A673 (cell line): ENCODE results near the gene BARHL2. TPM values are rescaled to one million over a fixed set of nuclear protein-coding genes. Genes with fewer than 3 reads are reported as not detected.

ENCODE experiments used
- BruUV-seq: library from RNA; stranded (reverse); fragments of 400-500 nt; replicated peaks from 2 replicates; lab custom pipeline; 2021; lab: Mats Ljungman, UMichigan
- CTCF ChIA-PET: fragments of 300-600 bp; sonication (Branson Sonifier 250); formaldehyde crosslinking; loops from one replicate; lab custom pipeline; 2022; ENCODE audit warnings: antibody characterized with exemption; lab: Charles Lee
- POLR2A ChIA-PET: fragments of 300-600 bp; sonication (Branson Sonifier 250); formaldehyde crosslinking; loops from one replicate; lab custom pipeline; 2022; ENCODE audit warnings: antibody characterized with exemption; ENCODE audit not compliant: low non-redundant PET; lab: Charles Lee
- DNase-seq: peaks from one replicate; pipeline ENCODE4 v3.0.0-alpha.2; 2015; ENCODE audit warnings: low spot score
- H3K27ac ChIP-seq: fragments of 200-600 bp; sonication (generic); 2 replicates; pipeline ENCODE4 v1.5.1; 2016; ENCODE audit warnings: mixed run types, low read depth, mild to moderate bottlenecking, mixed read lengths, antibody characterized with exemption, low read length; ENCODE audit not compliant: poor library complexity, severe bottlenecking
- H3K27me3 ChIP-seq: fragments of 200-600 bp; sonication (generic); replicated peaks from 2 replicates; pipeline ENCODE4 v1.6.1; 2017; ENCODE audit warnings: mixed run types, low read depth, mild to moderate bottlenecking, mixed read lengths, antibody characterized with exemption, low read length; ENCODE audit not compliant: insufficient read depth, poor library complexity
- H3K36me3 ChIP-seq: fragments of 200-600 bp; sonication (generic); 2 replicates; pipeline ENCODE4 v1.6.1; 2016; ENCODE audit warnings: mixed run types, mild to moderate bottlenecking, mixed read lengths, antibody characterized with exemption, low read length; ENCODE audit not compliant: insufficient read depth, poor library complexity, severe bottlenecking
- H3K4me1 ChIP-seq: fragments of 200-600 bp; sonication (generic); 2 replicates; pipeline ENCODE4 v1.6.1; 2017; ENCODE audit warnings: mixed run types, mild to moderate bottlenecking, mixed read lengths, antibody characterized with exemption, low read length; ENCODE audit not compliant: insufficient read depth, poor library complexity, severe bottlenecking
- H3K4me3 ChIP-seq: fragments of 200-600 bp; sonication (generic); 2 replicates; pipeline ENCODE4 v1.5.1; 2016; ENCODE audit warnings: low read depth, mixed run types, mild to moderate bottlenecking, mixed read lengths, low read length; ENCODE audit not compliant: poor library complexity, severe bottlenecking
- H3K9me3 ChIP-seq: fragments of 200-600 bp; sonication (generic); 2 replicates; pipeline ENCODE4 v1.6.1; 2016; ENCODE audit warnings: mixed run types, low read depth, mild to moderate bottlenecking, mixed read lengths, antibody characterized with exemption, low read length; ENCODE audit not compliant: poor library complexity, severe bottlenecking
- EZH2 ChIP-seq: fragments of 200-600 bp; sonication (generic); IDR thresholded peaks from 2 replicates; pipeline ENCODE4 v1.6.1; 2017; ENCODE audit warnings: borderline replicate concordance, low read depth, mild to moderate bottlenecking, mixed read lengths, antibody characterized with exemption, low read length; ENCODE audit not compliant: poor library complexity, severe bottlenecking
- intact Hi-C: fragments of 100-400 bp; cut with micrococcal nuclease; formaldehyde crosslinking; loops from one replicate; pipeline ENCODE4 v1.10.0; 2022; ENCODE audit not compliant: unreplicated experiment
- total RNA-seq: library from RNA; stranded (reverse); gene quantifications from 2 replicates; pipeline ENCODE4 v1.2.3, GENCODE V29; 2021
- TF ChIP-seq, protein P1 (sequence below): fragments of 300-800, 200-600 bp; sonication (generic); conservative IDR thresholded peaks from 2 replicates; pipeline ENCODE4 v1.5.1; 2017; ENCODE audit warnings: low read depth, mild to moderate bottlenecking, antibody characterized with exemption, low read length, moderate library complexity, mixed read lengths

BARHL2 gene
- total RNA-seq, 1 experiment from 2014 or later = 120 TPM

GRCh38 chr1:90707363-90707710, 9.8 kb downstream of the BARHL2 start:
- Histone ChIP-seq H3K4me3 (peak overlapping the region; percentile 50), H3K36me3 (peaks cover 23% of the 10 kb centered on the region), H3K4me1 (peaks cover 55% of the 10 kb centered on the region), H3K9me3 (no peaks in the 10 kb centered on the region), H3K27me3 (no peaks in the 10 kb centered on the region), H3K27ac (peak overlapping the region; percentile 91)
- TF ChIP-seq, protein P1, sequence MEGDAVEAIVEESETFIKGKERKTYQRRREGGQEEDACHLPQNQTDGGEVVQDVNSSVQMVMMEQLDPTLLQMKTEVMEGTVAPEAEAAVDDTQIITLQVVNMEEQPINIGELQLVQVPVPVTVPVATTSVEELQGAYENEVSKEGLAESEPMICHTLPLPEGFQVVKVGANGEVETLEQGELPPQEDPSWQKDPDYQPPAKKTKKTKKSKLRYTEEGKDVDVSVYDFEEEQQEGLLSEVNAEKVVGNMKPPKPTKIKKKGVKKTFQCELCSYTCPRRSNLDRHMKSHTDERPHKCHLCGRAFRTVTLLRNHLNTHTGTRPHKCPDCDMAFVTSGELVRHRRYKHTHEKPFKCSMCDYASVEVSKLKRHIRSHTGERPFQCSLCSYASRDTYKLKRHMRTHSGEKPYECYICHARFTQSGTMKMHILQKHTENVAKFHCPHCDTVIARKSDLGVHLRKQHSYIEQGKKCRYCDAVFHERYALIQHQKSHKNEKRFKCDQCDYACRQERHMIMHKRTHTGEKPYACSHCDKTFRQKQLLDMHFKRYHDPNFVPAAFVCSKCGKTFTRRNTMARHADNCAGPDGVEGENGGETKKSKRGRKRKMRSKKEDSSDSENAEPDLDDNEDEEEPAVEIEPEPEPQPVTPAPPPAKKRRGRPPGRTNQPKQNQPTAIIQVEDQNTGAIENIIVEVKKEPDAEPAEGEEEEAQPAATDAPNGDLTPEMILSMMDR = no peak
- no peak for TF ChIP-seq EZH2
- ChIA-PET POLR2A (no interaction called here), CTCF (interaction anchor here (0.6 to 1.5 kb wide), 3 partner anchors 128 to 575 kb away, joined by 3 to 4 read pairs (median 4); no protein-coding TSS in a partner anchor)
- intact Hi-C loops = loop anchor here (5.0 kb wide), 2 partner anchors 575 to 660 kb away; no protein-coding TSS in a partner anchor
- peak; percentile 82 for DNase-seq
- BruUV-seq = no TSS peak

DNA sequence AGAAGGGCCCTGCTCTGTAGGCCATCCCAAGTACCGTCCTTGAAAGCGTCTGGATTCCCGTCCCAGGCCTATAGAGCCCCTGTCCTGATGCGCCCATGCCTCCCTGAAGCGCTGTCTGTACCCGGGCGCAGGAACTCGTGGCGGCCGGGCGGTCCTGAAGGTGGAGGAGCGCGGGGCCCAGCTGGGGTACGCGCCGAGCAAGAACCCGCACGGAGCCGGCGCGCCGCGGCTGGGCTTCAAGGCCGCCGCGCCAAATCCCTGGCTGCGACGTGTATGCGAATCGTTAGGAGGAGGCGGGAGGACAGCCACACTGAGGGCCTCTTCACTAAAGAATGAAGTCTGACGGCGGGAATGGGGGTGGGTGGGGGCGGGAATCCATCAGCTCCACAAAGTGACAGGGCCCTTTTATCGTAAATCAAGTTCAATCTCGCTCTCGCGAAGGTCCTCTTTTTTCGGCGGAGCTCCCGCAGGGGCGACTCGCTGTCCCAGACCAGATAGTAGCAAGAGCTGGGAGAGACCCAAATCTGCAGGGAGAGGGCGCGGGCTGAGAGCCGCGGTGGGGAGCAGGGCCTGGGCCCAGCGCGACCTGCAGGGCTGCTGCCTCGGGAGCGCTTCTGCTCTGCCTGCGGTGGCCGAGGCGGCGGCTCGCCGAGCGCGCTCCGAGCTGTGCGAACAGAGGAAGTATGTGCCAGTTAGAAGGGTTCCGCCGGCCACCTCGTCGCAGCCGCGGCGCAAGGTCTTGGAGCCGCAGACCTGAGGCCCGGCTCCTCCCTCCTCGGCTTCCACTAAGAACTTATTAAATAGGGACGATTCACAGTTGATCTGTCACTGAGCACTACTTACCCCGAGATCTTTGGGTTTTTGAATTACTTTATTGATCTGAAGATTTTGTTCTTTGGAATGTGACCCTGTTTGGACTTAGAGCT, 10.4 kb downstream of the BARHL2 start:
- Histone ChIP-seq H3K9me3 (no peaks in the 10 kb centered on the region), H3K27me3 (no peaks in the 10 kb centered on the region), H3K4me3 (peak overlapping the region; percentile 50), H3K4me1 (peaks cover 50% of the 10 kb centered on the region), H3K36me3 (peaks cover 17% of the 10 kb centered on the region), H3K27ac (peak overlapping the region; percentile 91)
- no peak for TF ChIP-seq EZH2
- TF ChIP-seq, protein P1 = no peak
- CTCF ChIA-PET = interaction anchor here (0.6 to 1.5 kb wide), 3 partner anchors 128 to 574 kb away, joined by 3 to 4 read pairs (median 4); no protein-coding TSS in a partner anchor
- BruUV-seq = no TSS peak
- peak; percentile 92 for DNase-seq
- intact Hi-C loops = loop anchor here (1.0 to 5.0 kb wide), 3 partner anchors 93 to 659 kb away; no protein-coding TSS in a partner anchor
- POLR2A ChIA-PET = interaction anchor here (0.7 kb wide), 2 partner anchors 34 to 93 kb away, joined by 3 to 4 read pairs; no protein-coding TSS in a partner anchor

GRCh38 chr1:90705956-90706355, 11.1 kb downstream of the BARHL2 start:
- POLR2A ChIA-PET = interaction anchor here (0.7 kb wide), 1 partner anchor 93 kb away, joined by 3 read pairs; no protein-coding TSS in a partner anchor
- no TSS peak for BruUV-seq

More at GRCh38 chr1:90705956-90706355, 11.1 kb downstream of the BARHL2 start:
- TF ChIP-seq, protein P1 = no peak
- no peak for TF ChIP-seq EZH2
- peak overlapping the region; percentile 50 for H3K4me3 ChIP-seq
- peaks cover 44% of the 10 kb centered on the region for H3K4me1 ChIP-seq
- intact Hi-C loops = loop anchor here (1.0 to 5.0 kb wide), 3 partner anchors 93 to 659 kb away; no protein-coding TSS in a partner anchor
- DNase-seq = peak; percentile 72
- H3K36me3 ChIP-seq = peaks cover 10% of the 10 kb centered on the region
- peak overlapping the region; percentile 91 for H3K27ac ChIP-seq
- no peaks in the 10 kb centered on the region for H3K9me3 ChIP-seq
- CTCF ChIA-PET = interaction anchor here (1.5 kb wide), 1 partner anchor 573 kb away, joined by 4 read pairs; no protein-coding TSS in a partner anchor
- no peaks in the 10 kb centered on the region for H3K27me3 ChIP-seq
